ENCODE results near the gene PRSS21. TPM values are rescaled to one million over a fixed set of nuclear protein-coding genes. Genes with fewer than 3 reads are reported as not detected.

PRSS21 gene
- polyA plus RNA-seq, 3 donors = 2.1 to 9.0 (median 3.1) TPM

DNA sequence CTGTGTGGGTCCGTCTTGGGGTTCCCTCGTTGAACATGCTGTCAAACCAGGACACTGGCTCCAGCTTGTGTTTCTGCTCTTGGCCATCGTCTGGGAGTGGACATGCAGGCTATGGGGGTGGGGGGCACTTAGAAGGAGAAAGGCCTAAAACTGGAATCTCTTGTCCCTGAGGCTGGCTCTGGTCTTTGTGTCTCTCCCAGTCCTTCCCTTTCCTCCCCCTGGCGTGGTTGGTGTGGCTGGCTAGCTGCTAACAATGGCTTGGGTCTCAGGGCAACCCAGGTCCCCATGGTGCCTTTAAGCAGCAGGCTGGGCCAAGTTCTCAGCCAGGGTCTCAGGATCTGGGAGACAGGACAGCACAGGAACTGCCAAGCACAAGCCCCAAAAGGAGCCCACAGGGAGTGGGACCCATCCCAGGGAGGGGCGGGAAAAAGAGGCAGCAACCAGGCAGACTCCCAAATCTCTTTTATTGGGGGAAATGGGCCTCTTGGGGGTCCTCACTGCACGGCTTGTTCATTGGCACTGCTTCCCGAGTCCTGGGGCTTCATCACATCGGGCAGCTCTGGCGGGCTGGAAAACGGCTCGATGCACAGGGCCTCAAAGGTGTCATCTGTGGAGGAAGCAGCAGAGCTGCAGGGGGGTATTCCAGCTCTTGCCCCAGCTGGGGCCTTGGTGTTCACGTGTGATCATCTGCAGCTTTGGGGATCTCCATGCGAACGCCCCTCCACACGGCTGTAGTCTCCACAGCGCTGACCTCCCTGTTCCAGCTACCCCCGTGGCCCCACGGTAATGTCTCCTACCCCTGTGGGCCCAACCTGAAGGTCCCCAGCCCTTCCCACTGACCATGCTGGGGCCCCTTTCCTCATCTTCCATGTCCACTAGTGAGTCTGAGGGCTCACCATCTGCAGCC is 45.3 kb upstream of the PRSS21 start:
- peaks cover 79 to 87% of the 10 kb centered on the region in 2 donors for H3K36me3 Mint-ChIP-seq
- peaks cover 20 to 25% of the 10 kb centered on the region in 2 donors for H3K4me1 ChIP-seq (ENCODE audit: control insufficient read depth in 1 of 2, insufficient read depth in 2 of 2, low read length in 2 of 2)
- no peak for DNase-seq
- peak overlapping the region; percentile 27 to 89 (median 48) for H3K27ac Mint-ChIP-seq
- H4K20me1 ChIP-seq (ENCODE audit: insufficient read depth, low read length) = peaks cover 98% of the 10 kb centered on the region
- peaks cover 75 to 83% of the 10 kb centered on the region in 2 donors for H3K36me3 ChIP-seq (replicated peaks in 1 of 2; ENCODE audit: control insufficient read depth in 1 of 2, insufficient read depth in 2 of 2, low read length in 2 of 2)
- no peak overlapping the region for H3K4me3 Mint-ChIP-seq
- H3K79me2 ChIP-seq (ENCODE audit: insufficient read depth, low read length) = peaks cover 45% of the 10 kb centered on the region
- intact Hi-C loops (cut with micrococcal nuclease) = no loop called here
- no peak overlapping the region for H2AFZ ChIP-seq (ENCODE audit: insufficient read depth, low read depth, low read length, poor library complexity, severe bottlenecking)
- 93% methylated on average over 17 of the region's 18 CpGs for WGBS (ENCODE audit: insufficient coverage)
- H3K9me3 Mint-ChIP-seq = peaks cover 0 to 3% (median 0%) of the 10 kb centered on the region in 7 donors
- no peaks in the 10 kb centered on the region for H3K27me3 Mint-ChIP-seq (ENCODE audit: low read depth in 3 of 3)
- H3K9ac ChIP-seq (ENCODE audit: insufficient read depth, low read length, poor library complexity, severe bottlenecking) = no peak overlapping the region
- no peaks in the 10 kb centered on the region for H3K9me3 ChIP-seq (replicated peaks in 1 of 2; ENCODE audit: control insufficient read depth in 1 of 2, insufficient read depth in 1 of 2, low read length in 2 of 2)
- H3K27me3 ChIP-seq (ENCODE audit: control insufficient read depth in 2 of 2, insufficient read depth in 2 of 2, low read length in 2 of 2) = no peaks in the 10 kb centered on the region
- H3K4me2 ChIP-seq (replicated peaks; ENCODE audit: extremely low read depth, low read length, poor library complexity, severe bottlenecking) = no peak overlapping the region
- no peak overlapping the region for H3K4me3 ChIP-seq (replicated peaks in 1 of 3; ENCODE audit: low read depth in 2 of 3, low read length in 3 of 3)
- TF ChIP-seq CTCF (IDR thresholded peaks at IDR 0.05) = no peak
- H3K4me1 Mint-ChIP-seq = peaks cover 30% of the 10 kb centered on the region
- H3K27ac ChIP-seq (ENCODE audit: low read depth in 1 of 2, low read length in 2 of 2) = peak overlapping the region in 1 of 2 donors; percentile 8

- peaks cover 25 to 32% of the 10 kb centered on the region in 2 donors for H3K4me1 ChIP-seq (ENCODE audit: control insufficient read depth in 1 of 2, insufficient read depth in 2 of 2, low read length in 2 of 2)
- Mint-ChIP-seq H3K27ac (peak overlapping the region in 6 of 7 donors; percentile 31 to 67 (median 52)), H3K4me3 (no peak overlapping the region), H3K27me3 (ENCODE audit: low read depth in 3 of 3) (no peaks in the 10 kb centered on the region), H3K36me3 (peaks cover 65 to 71% of the 10 kb centered on the region in 2 donors), H3K4me1 (peaks cover 35% of the 10 kb centered on the region), H3K9me3 (peaks cover 0 to 3% (median 0%) of the 10 kb centered on the region in 7 donors)
- H3K4me2 ChIP-seq (replicated peaks; ENCODE audit: extremely low read depth, low read length, poor library complexity, severe bottlenecking) = no peak overlapping the region
- H3K9ac ChIP-seq (ENCODE audit: insufficient read depth, low read length, poor library complexity, severe bottlenecking) = no peak overlapping the region
- peaks cover 46% of the 10 kb centered on the region for H3K79me2 ChIP-seq (ENCODE audit: insufficient read depth, low read length)
- H3K27ac ChIP-seq (ENCODE audit: low read depth in 1 of 2, low read length in 2 of 2) = peak overlapping the region in 1 of 2 donors; percentile 45
- H3K27me3 ChIP-seq (ENCODE audit: control insufficient read depth in 2 of 2, insufficient read depth in 2 of 2, low read length in 2 of 2) = no peaks in the 10 kb centered on the region
- H4K20me1 ChIP-seq (ENCODE audit: insufficient read depth, low read length) = peaks cover 82% of the 10 kb centered on the region
- no peak for TF ChIP-seq CTCF (IDR thresholded peaks at IDR 0.05)
- no peak for DNase-seq
- no peaks in the 10 kb centered on the region for H3K9me3 ChIP-seq (replicated peaks in 1 of 2; ENCODE audit: control insufficient read depth in 1 of 2, insufficient read depth in 1 of 2, low read length in 2 of 2)
- no peak overlapping the region for H2AFZ ChIP-seq (ENCODE audit: insufficient read depth, low read depth, low read length, poor library complexity, severe bottlenecking)
- H3K36me3 ChIP-seq (replicated peaks in 1 of 2; ENCODE audit: control insufficient read depth in 1 of 2, insufficient read depth in 2 of 2, low read length in 2 of 2) = peaks cover 59 to 67% of the 10 kb centered on the region in 2 donors
- H3K4me3 ChIP-seq (replicated peaks in 1 of 3; ENCODE audit: low read depth in 2 of 3, low read length in 3 of 3) = no peak overlapping the region
- intact Hi-C loops (cut with micrococcal nuclease) = no loop called here
- 100% methylated on average over 1 of the region's 12 CpGs for WGBS (ENCODE audit: insufficient coverage)
Observed at GRCh38 chr16:2773188-2773968, 43.7 kb upstream of the PRSS21 start.
